HEK293 (cell line): ENCODE data around the gene GRIK4.

Source experiments
- ATF2 ChIP-seq: fragments of 450-650 bp; formaldehyde crosslinking; IDR thresholded peaks from 2 replicates; pipeline ENCODE4 v1.5.1; 2016; ENCODE audit warnings: missing biosample characterization, missing genetic modification characterization, low read depth
- BCL11A ChIP-seq: fragments of 450-650 bp; formaldehyde crosslinking; IDR thresholded peaks from 2 replicates; pipeline ENCODE4 v1.5.1; 2016; ENCODE audit warnings: low read depth, missing biosample characterization, missing genetic modification characterization
- CTCF ChIP-seq: fragments of 450-650 bp; formaldehyde crosslinking; IDR thresholded peaks from 2 replicates; pipeline ENCODE4 v1.5.1; 2016; ENCODE audit warnings: missing biosample characterization, missing genetic modification characterization
- MYNN ChIP-seq: fragments of 450-650 bp; formaldehyde crosslinking; IDR thresholded peaks from 2 replicates; pipeline ENCODE4 v1.5.1; 2016; ENCODE audit warnings: missing biosample characterization, missing genetic modification characterization, borderline replicate concordance
- MZF1 ChIP-seq: fragments of 450-650 bp; formaldehyde crosslinking; IDR thresholded peaks from 2 replicates; pipeline ENCODE4 v1.5.1; 2017; ENCODE audit warnings: missing biosample characterization, missing genetic modification characterization, borderline replicate concordance
- ZBTB20 ChIP-seq: fragments of 450-650 bp; formaldehyde crosslinking; IDR thresholded peaks from 2 replicates; pipeline ENCODE4 v1.5.1; 2016; ENCODE audit warnings: missing biosample characterization, missing genetic modification characterization
- ZBTB8A ChIP-seq: fragments of 450-650 bp; formaldehyde crosslinking; IDR thresholded peaks from 2 replicates; pipeline ENCODE4 v1.5.1; 2016; ENCODE audit warnings: missing biosample characterization, missing genetic modification characterization
- ZEB2 ChIP-seq: fragments of 450-650 bp; formaldehyde crosslinking; IDR thresholded peaks from 2 replicates; pipeline ENCODE4 v1.5.1; 2016; ENCODE audit warnings: missing biosample characterization, missing genetic modification characterization
- ZNF138 ChIP-seq: fragments of 450-650 bp; formaldehyde crosslinking; IDR thresholded peaks from 2 replicates; pipeline ENCODE4 v1.5.1; 2016; ENCODE audit warnings: missing biosample characterization, missing genetic modification characterization, borderline replicate concordance
- ZNF416 ChIP-seq: fragments of 450-650 bp; formaldehyde crosslinking; IDR thresholded peaks from 2 replicates; pipeline ENCODE4 v1.5.1; 2016; ENCODE audit warnings: missing biosample characterization, missing genetic modification characterization
- ZNF747 ChIP-seq: fragments of 450-650 bp; formaldehyde crosslinking; IDR thresholded peaks from 2 replicates; pipeline ENCODE4 v1.5.1; 2016; ENCODE audit warnings: missing biosample characterization, missing genetic modification characterization

GRCh38 chr11:120863359-120863758, 351.8 kb downstream of the GRIK4 start:
- no peak for TF ChIP-seq CTCF (tag by site-specific recombination)
- no peak for TF ChIP-seq ZBTB8A
- TF ChIP-seq MZF1: no peak
- no peak for TF ChIP-seq MYNN
- TF ChIP-seq ATF2 (tag by site-specific recombination): no peak
- no peak for TF ChIP-seq ZNF747 (tag by site-specific recombination)
- no peak for TF ChIP-seq ZNF416 (tag by site-specific recombination)
- no peak for TF ChIP-seq ZEB2 (tag by site-specific recombination)
- no peak for TF ChIP-seq BCL11A
- TF ChIP-seq ZBTB20 (tag by site-specific recombination): no peak
- no peak for TF ChIP-seq ZNF138 (tag by site-specific recombination)
